Psoas muscle (tissue), 8 donors: Measurements from ENCODE around the gene NEURL1. TPM values are rescaled to one million over a fixed set of nuclear protein-coding genes. Genes with fewer than 3 reads are reported as not detected.
A peak's percentile ranks its signal among the peaks of the same experiment; 100 is the strongest.

Source experiments
- ATAC-seq, 4 donors: fragments of 200-7000 bp; cut with Tn5 transposase; one replicate each; pipeline ENCODE4 v1.9.1; 2020; ENCODE audit warnings: moderate library complexity in 3 of 4, mild to moderate bottlenecking in 2 of 4
- DNase-seq, 2 donors: peaks; one replicate each; pipeline ENCODE4 v3.0.0-alpha.2; 2020
- H3K27ac ChIP-seq: fragments of 200-600 bp; one replicate; pipeline ENCODE4 v1.8.0; 2022
- H3K27me3 ChIP-seq, 3 donors: fragments of 200-600 bp in 1 of 3; one replicate each; pipeline versions ENCODE4 v1.6.1 to v1.8.0; 2013 to 2022; ENCODE audit warnings: low read length in 2 of 3, mild to moderate bottlenecking in 2 of 3, moderate library complexity in 1 of 3; ENCODE audit not compliant: insufficient read depth in 3 of 3
- H3K36me3 ChIP-seq, 2 donors: fragments of 200-600 bp in 1 of 2; one replicate each; pipeline versions ENCODE4 v1.6.1 to v1.8.0; 2013 to 2022; ENCODE audit warnings: low read depth in 1 of 2, mild to moderate bottlenecking in 1 of 2, moderate library complexity in 1 of 2; ENCODE audit not compliant: insufficient read depth in 1 of 2
- H3K4me1 ChIP-seq: fragments of 200-600 bp; one replicate; pipeline ENCODE4 v1.8.0; 2022
- H3K4me3 ChIP-seq: fragments of 200-600 bp; one replicate; pipeline ENCODE4 v1.8.0; 2022; ENCODE audit warnings: mild to moderate bottlenecking
- H3K9me3 ChIP-seq: fragments of 200-600 bp; one replicate; pipeline ENCODE4 v1.8.0; 2022
- CTCF ChIP-seq: fragments of 200-600 bp; IDR thresholded peaks from one replicate; pipeline ENCODE4 v1.8.0; 2022; ENCODE audit warnings: antibody characterized with exemption
- WGBS, 3 donors: extraction: QIAGEN DNeasy Blood & Tissue Kit; methylation state at CpG; one replicate each; pipeline versions ENCODE4 v1.1.6 to v1.1.7; 2013; 5-methylcytosine and 5-hydroxymethylcytosine counted together
- intact Hi-C, 2 donors: fragments of 100-400 bp; cut with DNase I; formaldehyde crosslinking; loops; one replicate each; pipeline versions ENCODE4 v1.11.0 to v1.14.2; 2022
- polyA plus RNA-seq, 3 donors: library from polyadenylated mRNA; stranded (reverse); fragments of 200-250 nt; gene quantifications; one replicate each; pipeline ENCODE4 v1.2.3, GENCODE V29; 2013
- total RNA-seq, 4 donors: library from RNA; stranded (reverse); fragmentation: NEBNext Ultra II Directional in 2 of 4; extraction: Animal tissue kit (Norgen Biotek cat#: 25700) in 2 of 4; gene quantifications; one replicate each; pipeline versions ENCODE4 v1.2.1 to v1.2.4, GENCODE V29; 2021 to 2023
- donor health status: healthy with polysubstance abuse.
- donor health status: DM: no; HTN: no; CAD: no; lungs with moderate emphysema.
- donor health status: Bipolar disorder and iron deficiency.
- donor health status: healthy.
- donor health status: DM: yes; HTN: yes; CAD: no.
- donor health status: DM: no; HTN: no; CAD: no.
- donor health status: DM: no; HTN: no; CAD: no.
- donor health status: DM: yes; HTN: yes; CAD: no.

The NEURL1 gene
- total and polyA plus RNA-seq, 7 donors, result 10.9 to 103 (median 66.6) TPM

DNA sequence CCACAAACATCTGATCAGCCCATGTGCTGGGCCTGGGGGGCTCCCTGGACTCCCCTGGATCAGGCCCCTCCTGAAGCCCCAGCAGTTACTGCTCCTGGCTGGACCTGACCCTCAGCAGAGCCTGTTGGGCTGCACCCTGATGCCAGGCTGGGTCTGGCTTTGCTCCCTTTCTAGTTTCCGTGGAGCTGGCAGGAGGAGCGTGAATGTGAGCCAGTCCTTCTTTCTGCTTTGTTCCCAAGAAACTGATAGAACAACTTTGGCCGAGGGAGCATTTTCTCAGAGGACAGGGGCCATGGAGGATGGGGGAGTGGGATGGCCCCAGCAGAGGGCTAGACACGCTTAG is 128.2 kb downstream of the NEURL1 start:
- H3K27ac ChIP-seq, result peak overlapping the region; percentile 9
- H3K4me1 ChIP-seq, result peaks cover 54% of the 10 kb centered on the region
- ATAC-seq, result no peak
- DNase-seq, result no peak
- H3K9me3 ChIP-seq, result no peaks in the 10 kb centered on the region
- intact Hi-C loops, result no loop called here
- no peak for TF ChIP-seq CTCF
- no peak overlapping the region for H3K4me3 ChIP-seq
- peaks cover 2 to 56% of the 10 kb centered on the region in 2 donors for H3K36me3 ChIP-seq
- 55 to 68% (median 57%) methylated on average over 4 of the region's 4 CpGs for WGBS, 3 donors
- no peaks in the 10 kb centered on the region for H3K27me3 ChIP-seq

DNA sequence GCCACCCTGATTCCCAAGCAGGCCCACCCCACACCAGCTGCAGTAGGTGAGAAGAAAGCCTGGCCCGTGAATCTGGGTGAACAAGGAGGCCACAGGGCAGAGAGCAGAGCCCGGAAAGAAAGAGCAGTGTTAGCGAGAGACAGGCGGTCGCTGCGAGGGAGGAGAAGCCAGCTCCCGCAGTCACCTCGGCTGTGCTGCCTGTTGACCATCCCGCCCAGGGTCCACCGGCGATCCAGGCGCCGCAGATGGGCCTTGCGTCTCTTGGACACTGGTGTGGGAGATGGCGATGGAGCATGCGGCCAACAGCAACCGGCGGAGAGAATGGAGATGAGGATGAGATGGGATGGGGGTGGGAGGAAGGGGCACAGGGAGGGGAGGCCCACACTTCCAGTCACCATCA is 128.8 kb downstream of the NEURL1 start:
- intact Hi-C loops, result no loop called here
- ATAC-seq, result no peak
- TF ChIP-seq CTCF, result no peak
- Histone ChIP-seq H3K9me3 (no peaks in the 10 kb centered on the region), H3K36me3 (peaks cover 2 to 61% of the 10 kb centered on the region in 2 donors), H3K4me3 (no peak overlapping the region), H3K4me1 (peaks cover 48% of the 10 kb centered on the region), H3K27me3 (no peaks in the 10 kb centered on the region), H3K27ac (no peak overlapping the region)
- DNase-seq, result no peak
- WGBS, 3 donors, result 82 to 86% (median 85%) methylated on average over 18 of the region's 18 CpGs

GRCh38 chr10:103622935-103623574 is 129.6 kb downstream of the NEURL1 start:
- DNase-seq (no peak), ATAC-seq (no peak)
- H3K9me3 ChIP-seq, result no peaks in the 10 kb centered on the region
- 54 to 70% (median 66%) methylated on average over 11 of the region's 11 CpGs for WGBS, 3 donors
- intact Hi-C loops, result no loop called here
- H3K4me1 ChIP-seq, result peaks cover 41% of the 10 kb centered on the region
- H3K4me3 ChIP-seq, result no peak overlapping the region
- TF ChIP-seq CTCF, result no peak
- peaks cover 2 to 67% of the 10 kb centered on the region in 2 donors for H3K36me3 ChIP-seq
- no peak overlapping the region for H3K27ac ChIP-seq
- no peaks in the 10 kb centered on the region for H3K27me3 ChIP-seq

- Histone ChIP-seq H3K36me3 (peaks cover 2 to 62% of the 10 kb centered on the region in 2 donors), H3K27ac (no peak overlapping the region), H3K4me3 (no peak overlapping the region), H3K4me1 (peaks cover 12% of the 10 kb centered on the region), H3K9me3 (no peaks in the 10 kb centered on the region), H3K27me3 (no peaks in the 10 kb centered on the region)
- no peak for DNase-seq
- no peak for ATAC-seq
- intact Hi-C loops, result no loop called here
- TF ChIP-seq CTCF, result no peak
- WGBS, 3 donors, result 64 to 81% (median 77%) methylated on average over 11 of the region's 11 CpGs
Measured at GRCh38 chr10:103626178-103626577, 132.7 kb downstream of the NEURL1 start.
